ENCODE measurements around the gene TLR7.

DNA sequence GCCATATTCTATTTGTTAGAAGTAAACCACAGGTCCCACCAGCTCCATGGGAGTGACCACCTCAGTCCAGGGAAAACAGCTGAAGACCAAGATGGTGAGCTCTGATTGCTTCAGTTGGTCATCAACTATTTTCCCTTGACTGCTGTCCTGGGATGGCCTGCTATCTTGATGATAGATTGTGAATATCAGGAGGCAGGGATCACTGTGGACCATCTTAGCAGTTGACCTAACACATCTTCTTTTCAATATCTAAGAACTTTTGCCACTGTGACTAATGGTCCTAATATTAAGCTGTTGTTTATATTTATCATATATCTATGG is 55.7 kb downstream of the TLR7 start:
- TF ChIP-seq, protein P1, sequence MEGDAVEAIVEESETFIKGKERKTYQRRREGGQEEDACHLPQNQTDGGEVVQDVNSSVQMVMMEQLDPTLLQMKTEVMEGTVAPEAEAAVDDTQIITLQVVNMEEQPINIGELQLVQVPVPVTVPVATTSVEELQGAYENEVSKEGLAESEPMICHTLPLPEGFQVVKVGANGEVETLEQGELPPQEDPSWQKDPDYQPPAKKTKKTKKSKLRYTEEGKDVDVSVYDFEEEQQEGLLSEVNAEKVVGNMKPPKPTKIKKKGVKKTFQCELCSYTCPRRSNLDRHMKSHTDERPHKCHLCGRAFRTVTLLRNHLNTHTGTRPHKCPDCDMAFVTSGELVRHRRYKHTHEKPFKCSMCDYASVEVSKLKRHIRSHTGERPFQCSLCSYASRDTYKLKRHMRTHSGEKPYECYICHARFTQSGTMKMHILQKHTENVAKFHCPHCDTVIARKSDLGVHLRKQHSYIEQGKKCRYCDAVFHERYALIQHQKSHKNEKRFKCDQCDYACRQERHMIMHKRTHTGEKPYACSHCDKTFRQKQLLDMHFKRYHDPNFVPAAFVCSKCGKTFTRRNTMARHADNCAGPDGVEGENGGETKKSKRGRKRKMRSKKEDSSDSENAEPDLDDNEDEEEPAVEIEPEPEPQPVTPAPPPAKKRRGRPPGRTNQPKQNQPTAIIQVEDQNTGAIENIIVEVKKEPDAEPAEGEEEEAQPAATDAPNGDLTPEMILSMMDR (IDR thresholded peaks at IDR 0.05 in 8 of 11, conservative IDR thresholded peaks at IDR 0.05 in 3 of 11): no peak
- TF ChIP-seq POLR2A (IDR thresholded peaks at IDR 0.05): no peak
